NCI-H1105 (cell line): ENCODE measurements around the gene SASH1.

ENCODE experiments used
- DNase-seq: peaks from one replicate; lab custom pipeline; 2025; lab: John Stamatoyannopoulos, UW

Gene SASH1

GRCh38 chr6:148342350-148343046 is at the start of gene SASH1:
SASH1 (plus strand) TSS chr6:148342838; CDS start chr6:148343068, 230 bp downstream.
- DNase-seq, result peak; percentile 38

- DNase-seq, result no peak
Observed at GRCh38 chr6:148293181-148293995, 49.2 kb upstream of the SASH1 start.

GRCh38 chr6:148294059-148294458 is 48.6 kb upstream of the SASH1 start:
- DNase-seq, result no peak

DNA sequence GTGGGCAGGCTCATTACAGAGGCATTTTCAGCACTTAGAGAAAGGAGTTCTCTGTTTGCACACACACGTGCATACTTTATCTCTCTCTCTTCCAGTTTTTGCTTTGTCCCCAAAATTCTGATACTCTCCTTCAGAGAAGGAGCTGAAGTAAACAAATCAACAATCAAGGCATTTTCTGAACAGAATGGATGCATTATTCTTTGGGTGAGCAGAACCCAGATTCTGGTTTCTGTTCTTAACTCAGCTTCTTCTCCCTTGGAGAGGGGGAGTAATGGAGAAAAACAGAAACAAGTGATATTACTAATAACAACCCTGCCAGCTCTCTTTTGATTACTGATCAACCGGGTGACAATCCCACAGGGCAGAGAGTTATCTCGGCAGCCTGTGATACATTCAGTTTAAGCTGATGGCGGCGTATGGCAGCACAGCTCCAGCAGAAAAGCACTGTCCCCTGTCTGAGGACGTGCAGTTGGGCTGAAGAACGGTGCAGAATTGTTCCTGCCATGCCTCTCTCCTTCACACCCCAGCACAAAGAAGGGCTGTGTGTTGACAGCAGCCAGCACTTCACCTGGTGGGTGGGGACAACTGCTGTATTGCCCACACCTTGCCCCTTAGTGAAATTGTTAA is 47.3 kb upstream of the SASH1 start:
- DNase-seq, result no peak

DNA sequence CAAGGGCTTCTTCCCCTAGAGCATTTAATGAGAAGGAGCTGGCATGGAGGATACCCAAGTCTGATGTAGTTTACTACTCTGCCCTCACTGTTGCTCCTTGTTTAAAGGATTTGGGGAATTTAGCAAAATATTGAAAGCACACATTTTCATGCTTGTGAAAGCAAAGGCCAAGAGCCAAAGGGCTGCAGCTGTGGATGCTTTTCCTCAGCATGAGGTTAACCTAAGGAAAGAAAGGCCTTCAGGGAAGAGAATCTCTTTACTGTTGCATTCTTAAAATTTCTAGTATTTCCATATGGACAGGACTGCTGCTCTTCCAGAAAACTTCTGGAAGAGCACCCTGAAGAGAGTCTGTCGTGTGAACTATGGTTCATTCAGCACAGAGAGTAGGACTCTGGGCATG is 45.9 kb upstream of the SASH1 start:
- DNase-seq, result no peak

GRCh38 chr6:148298683-148299082 is 44.0 kb upstream of the SASH1 start:
- DNase-seq, result no peak

- DNase-seq, result no peak
Observed at GRCh38 chr6:148303616-148304015, 39.0 kb upstream of the SASH1 start.

DNA sequence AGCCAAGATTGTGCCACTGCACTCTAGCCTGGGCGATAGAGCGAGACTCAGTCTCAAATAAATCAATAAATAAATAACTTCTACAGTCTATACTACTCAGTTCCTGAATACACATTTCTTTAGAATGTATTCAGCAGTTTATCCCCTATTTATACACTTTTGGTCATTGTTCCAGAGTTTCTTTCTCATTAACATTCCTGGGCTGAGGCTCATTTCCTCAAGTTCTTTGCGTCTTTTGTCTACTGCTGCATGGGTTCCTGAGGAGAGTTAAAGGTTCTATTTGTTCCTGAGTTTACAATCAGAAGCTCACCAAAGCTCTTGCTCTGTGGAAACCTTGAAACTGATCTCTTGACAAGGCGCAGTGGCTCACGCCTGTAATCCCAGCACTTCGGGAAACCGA is 37.7 kb upstream of the SASH1 start:
- no peak for DNase-seq

DNA sequence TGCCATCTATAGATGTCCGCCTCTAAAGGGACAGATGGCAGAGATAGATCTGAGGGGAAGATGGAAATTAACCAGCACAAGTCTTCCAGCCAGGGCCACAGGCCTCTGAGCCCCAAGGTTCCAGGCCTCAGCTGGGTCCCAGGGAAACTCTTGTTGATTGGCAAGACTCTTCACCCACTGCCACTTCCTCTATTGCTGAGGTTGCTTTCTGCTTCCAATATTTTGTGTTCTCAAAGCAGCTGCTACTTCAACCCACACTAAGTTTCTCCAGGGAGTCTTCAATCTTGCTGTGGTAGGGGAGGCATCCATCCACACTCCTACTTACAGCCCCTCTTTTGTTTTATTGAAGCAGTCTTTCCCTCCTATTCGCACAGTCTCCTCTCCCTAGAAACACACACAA is 36.4 kb upstream of the SASH1 start:
- no peak for DNase-seq

GRCh38 chr6:148307405-148307804 is 35.2 kb upstream of the SASH1 start:
- no peak for DNase-seq

DNA sequence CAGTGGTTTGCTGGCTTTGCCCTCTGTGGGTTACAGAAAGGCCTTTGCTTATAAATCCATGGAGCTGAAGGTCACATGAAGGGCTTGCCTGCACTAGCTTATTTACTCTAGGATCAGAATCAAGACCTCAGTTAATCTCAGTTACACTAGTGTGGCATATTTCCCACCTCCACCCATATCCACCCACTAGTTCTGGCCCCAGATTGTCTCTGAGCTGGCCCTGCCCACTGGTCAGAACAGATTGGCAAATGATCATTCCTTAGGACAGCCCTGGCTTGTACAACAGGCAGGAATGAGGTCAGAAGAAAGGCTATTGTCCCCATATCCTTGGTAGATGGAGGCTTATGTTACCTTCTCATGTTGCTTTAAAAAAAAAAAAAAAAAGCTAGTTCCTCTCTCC is 33.3 kb upstream of the SASH1 start:
- DNase-seq, result no peak

- DNase-seq, result no peak
Observed at GRCh38 chr6:148311966-148312669, 30.5 kb upstream of the SASH1 start.

GRCh38 chr6:148313488-148313887 is 29.1 kb upstream of the SASH1 start:
- peak; percentile 6 for DNase-seq

DNA sequence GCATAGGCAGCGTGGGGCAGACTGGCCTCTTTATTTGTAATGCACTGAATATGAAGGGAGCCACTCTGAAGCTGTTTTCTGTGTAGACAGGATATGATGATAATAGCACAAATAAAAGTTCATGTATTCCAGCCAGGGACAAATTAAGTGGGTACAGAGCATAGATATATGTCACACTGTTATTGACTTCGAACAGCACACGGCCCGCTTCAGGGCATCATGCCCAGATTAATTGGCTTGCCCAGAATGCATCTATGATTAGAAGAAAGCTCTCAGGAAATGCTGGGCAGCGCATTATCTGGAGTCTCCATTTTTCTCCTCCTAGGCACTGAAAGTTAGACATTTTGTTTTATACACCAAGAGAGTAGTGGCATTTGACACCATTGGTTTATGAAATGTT is 26.3 kb upstream of the SASH1 start:
- peak; percentile 54 for DNase-seq

DNA sequence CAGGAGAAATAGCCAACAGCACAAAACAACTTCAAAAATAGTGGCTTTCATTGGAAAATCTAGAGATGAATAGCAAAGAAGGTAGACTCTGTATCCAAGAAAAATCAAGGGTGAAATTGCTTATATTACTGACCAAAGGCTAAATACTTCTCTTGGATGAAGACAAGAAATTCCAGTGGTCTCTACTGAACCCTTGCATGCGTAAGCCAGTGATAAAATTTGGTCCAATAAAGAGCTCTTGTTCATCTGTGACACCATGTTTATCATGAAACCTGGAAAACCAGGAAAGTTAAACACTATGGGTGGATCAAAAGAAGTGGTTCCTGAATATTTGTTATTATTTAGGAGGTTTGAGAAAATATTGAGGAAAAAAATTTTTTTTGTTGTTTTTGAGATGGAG is 25.6 kb upstream of the SASH1 start:
- DNase-seq, result no peak

GRCh38 chr6:148317739-148318138 is 24.9 kb upstream of the SASH1 start:
- no peak for DNase-seq

- DNase-seq, result no peak
Observed at GRCh38 chr6:148322704-148323103, 19.9 kb upstream of the SASH1 start.

DNA sequence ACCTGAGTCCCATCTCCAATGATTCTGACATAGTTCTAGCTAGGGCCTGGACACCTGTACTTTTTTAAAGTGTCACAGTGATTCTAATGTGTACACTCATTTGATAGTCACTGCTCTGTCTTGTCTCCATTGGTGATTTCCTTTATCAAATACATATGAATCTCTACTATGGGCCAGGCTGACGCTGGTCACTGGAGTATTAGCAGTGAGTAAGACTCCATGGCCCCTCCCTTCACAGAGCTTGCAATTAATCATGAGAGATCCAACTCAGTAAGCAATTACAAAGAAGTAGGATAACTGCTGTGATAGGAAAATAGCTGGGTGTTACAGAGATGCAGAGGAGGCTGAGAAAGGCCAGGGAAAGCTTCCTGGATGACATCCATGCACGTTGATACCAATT is 19.3 kb upstream of the SASH1 start:
- DNase-seq, result no peak

- DNase-seq, result no peak
Observed at GRCh38 chr6:148324297-148324985, 18.2 kb upstream of the SASH1 start.

DNA sequence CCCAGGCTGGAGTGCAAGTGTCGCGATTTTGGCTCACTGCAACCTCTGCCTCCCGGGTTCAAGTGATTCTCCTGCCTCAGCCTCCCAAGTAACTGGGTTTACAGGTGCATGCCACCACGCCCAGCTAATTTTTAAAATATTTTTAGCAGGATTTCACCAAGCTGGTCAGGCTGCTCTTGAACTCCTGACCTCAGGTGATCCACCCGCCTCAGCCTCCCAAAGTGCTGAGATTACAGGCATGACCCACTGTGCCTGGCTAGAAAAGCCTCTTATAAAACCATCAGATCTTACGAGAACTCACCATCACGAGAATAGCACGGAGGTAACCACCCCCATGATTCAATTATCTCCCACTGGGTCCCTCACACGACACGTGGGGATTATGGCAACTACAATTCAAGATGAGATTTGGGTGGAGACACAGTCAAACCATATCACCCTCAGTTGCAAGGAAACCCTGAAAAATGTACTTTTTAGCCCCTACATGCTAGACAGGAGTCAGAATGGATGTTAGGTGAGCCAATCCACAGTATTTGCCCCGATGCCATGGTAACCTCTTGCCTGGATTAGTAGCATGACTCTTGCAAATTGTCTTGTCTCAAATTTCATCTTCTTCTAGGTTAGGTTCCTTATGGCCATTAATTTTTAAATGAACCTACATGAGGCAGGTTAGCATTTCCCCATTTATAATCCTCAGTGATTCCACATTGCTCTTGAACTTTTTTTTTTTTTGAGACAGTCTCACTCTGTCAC is 17.1 kb upstream of the SASH1 start:
- DNase-seq, result no peak
